NCI-H2196 (cell line): ENCODE data around the gene MLLT1.

ENCODE experiments used
- DNase-seq: peaks from one replicate; lab custom pipeline; 2025; ENCODE audit not compliant: unreplicated experiment; lab: John Stamatoyannopoulos, UW

Gene MLLT1

DNA sequence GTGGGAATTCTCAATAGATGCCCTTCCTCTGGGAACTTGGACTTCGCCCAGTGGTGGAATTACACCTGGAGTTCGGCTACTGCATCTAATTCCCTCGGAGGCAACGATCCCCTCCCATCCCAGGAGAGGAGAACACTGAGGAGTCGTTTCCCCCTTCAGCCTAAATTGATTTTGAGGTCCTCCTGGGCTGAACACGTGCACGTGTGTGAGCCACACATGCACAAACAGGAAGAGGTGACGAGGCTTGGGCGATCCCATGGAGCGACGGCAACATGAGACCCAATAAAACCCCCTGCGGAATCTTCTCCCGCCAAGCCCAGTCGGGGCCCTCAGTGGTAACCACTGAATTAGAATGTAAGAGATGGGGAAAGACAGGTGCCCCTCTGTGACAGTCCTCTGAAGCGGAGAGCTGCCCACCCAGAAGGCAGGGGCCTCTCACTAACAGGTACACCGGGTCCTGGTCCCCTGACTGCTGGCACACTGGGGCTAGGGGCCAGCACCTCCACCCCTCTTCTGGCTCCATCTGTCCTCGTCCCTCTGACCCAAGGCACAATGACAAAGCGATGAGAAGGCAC is 4.5 kb downstream of the MLLT1 start:
- no peak for DNase-seq

DNA sequence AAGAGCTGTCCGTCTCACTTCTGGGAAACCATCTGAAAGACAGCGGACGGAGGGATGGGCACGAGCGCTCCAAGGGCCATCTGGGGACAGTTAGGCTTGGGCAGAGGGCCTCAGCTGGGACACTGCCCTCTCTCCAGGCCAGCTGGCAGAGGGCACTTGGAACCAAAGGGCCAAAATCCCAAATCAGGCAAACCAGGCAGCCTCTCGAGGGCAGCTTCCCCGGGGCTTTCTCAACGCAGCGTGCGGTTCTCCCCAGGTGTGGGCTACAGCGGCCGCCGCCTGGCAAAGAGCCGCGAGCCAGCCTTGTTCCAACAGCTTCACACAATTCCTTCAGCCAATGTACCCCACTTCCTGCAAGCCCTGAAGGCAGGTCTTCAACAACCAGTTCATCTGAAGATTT is 5.0 kb downstream of the MLLT1 start:
- no peak for DNase-seq

DNA sequence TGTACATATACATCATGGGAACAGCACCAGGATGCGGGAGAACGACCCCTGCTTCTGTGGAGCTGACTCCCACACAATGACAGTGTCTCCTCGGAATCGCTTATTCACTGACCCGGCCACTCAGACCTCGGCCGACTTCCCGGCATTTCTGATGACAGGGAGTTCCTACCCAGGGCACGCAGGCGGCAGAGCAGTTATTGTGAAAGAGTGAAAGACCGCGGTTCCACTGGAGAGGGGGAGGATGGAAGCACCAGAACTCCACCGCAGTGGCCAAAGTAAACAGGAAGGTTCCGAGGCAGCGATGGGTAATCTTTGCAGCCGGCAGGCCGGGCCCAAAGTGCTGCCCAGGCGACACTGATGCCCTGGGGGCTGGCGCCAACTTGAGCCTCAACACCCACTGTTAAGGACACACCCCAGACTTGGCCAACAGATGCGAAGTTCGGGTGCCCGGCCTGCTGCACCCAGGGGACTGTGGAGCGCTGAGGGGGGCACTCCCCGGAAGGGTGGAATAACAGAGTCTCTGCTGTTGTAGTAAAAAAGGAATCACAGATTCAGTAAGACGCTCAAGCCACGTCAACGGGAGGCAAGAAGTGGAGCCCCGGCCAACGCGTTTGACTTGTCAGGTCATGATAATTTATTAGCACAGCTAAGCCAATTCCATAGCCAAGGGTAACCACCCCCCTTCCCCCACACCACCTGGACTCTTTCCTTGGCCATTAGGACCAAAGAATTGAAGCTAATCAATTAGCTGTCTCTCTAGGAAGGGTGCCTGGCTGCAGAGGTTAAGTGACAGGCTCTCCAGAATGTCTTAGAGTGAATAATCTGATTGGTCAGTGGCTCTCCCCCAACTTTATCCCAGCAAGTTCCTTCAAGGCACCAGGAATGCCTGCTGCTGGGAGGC is 5.8 kb downstream of the MLLT1 start:
- DNase-seq, result peak; percentile 68

DNA sequence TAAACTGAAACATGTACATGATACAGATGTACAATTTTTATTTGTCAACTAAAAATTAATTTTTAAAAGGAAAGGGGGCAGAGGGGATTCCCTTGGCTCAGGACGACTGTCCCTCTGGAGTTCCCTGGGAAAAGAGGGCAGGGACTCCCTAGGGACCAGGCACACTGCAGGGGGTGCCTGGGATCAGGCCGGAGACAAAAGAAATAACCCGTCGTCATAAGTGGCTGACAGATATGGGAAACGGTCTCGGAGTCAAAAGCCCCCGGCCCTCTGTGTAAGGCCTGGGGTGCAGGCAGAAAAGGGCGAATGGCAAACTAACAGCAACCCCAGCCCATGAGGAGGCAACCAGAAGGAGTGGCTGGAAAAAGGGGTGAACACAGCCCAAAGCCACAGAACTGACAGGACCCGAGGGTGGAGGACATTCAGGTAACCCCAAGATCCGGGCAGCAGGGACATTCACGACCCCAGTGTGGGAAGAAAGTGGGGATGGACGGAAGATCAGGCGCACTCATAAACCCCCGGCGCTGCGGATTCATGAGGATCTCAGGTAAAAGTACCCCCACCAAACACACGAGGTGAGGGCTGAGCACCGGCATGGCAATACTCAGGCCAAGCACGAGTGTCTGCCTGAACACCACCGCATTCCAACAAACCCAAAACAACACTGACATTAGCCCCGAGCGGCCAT is 6.7 kb downstream of the MLLT1 start:
- no peak for DNase-seq

DNA sequence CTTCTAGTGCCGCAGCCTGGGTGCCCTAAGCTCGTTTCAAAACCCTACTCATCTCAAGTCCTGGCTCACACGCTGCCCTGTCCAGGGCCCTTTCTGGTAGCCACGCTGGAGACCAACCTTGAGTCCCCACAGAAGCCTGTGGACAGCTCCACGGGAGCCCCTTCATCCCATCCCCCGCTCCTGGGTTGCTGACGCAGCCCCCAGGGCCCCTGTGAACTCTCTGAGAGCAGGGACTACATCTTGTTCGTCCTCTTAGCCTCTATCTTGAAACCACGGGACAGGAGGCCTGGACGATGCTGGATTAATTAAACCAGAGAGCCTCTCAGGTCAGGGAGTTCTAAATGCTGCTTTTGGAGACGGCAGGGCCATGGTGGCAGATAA is 7.4 kb downstream of the MLLT1 start:
- no peak for DNase-seq

DNA sequence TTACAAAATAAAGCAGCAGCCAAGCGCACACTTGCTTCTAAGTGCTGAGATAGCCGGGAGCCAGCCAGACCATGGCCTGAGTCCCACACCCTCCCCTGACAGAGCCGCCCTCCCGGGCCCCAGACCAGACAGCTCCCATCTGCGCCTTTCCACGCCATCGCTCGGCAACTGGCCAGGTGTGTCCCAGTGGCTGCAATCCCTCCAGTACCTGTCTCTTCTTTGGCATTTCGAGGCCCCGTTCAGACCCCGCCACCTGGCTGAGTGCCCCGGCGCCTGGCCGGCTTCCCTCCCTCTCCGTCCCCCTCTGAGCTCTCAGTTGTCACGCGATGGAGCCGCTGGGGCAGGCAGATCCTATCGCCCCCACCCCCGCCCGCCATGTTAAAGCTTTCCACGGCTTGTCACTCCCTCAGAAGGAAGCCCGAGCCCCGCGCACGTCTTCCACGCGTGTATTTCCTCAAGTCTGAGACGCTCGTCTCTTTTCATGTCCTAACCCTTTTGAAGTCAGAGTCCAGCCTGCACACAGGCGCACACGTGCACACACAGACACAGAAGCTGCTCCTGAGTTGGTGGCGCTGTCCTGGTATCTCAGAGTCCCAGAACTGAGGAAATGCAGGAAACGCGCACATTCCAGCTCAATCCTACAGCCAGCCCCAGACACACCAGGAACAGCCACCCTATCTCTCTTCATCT is 7.9 kb downstream of the MLLT1 start:
- DNase-seq, result peak; percentile 75

DNA sequence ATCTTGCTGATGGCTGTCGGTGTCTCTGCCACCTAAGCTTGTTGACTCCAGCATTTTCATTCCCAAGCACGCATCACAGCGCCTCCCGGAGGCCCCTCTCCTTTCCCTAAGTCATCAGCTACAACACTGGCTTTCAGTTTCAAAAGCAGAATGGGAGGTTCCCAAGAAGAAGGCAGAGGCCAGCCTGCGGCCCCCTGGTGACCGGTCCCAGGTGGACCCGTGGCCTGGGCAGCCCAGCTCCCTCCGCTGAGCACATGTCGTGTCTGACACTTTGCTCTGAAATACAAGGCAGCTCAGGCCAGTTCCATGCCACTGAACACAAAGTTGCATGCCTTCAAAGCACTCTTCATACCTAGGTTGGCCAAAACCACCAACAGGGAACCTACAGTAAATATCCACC is 8.5 kb downstream of the MLLT1 start:
- DNase-seq, result no peak

DNA sequence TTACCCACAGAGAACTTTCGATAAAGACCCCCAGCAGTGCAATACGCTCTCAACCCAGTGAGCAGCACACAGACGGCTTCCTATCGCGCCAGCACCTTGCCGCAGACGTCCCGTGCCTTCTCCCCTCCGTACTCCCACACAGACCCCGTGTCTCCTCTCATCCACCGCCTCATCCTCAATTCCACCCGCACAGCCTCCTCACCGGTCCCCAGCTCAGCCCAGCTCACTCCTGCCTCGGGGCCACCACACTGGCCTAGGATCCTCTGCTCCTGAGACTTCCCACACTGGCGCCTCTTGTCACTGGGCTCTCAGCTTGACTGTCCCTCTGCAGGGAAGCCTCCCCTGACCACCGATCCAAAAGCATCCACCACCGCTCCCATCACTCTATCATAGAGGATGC is 9.0 kb downstream of the MLLT1 start:
- no peak for DNase-seq

DNA sequence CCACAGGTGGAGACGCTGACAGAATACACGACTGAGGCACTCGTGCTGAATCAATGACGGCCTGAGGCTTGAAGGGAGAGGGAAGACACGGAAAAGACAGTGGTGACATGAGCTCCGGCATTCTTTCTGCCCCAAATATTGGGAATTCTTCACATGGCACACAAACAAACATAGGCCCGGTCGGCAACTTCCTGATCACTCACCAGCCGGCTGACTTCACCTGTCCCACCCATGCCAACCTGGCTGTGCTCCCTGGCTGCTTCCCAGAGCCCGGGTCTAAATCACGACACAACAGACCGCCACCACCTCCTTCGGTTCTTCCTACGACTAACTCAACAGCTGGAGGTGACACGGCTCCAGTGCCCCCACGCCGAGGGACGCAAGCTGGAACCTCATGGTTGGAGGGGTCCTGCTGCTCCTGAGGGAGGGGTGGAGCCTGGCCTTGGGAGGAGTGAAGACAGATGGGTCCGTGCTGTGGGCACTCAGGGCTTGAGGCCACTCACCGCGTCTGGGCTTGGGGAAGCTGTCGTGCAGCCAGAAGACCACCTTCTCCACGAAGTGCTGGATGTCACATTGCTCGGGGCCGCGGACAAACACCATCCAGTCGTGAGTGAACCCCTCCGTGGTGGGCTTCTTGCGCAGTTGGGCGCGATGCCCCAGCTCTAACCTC is 9.6 kb downstream of the MLLT1 start:
- no peak for DNase-seq

DNA sequence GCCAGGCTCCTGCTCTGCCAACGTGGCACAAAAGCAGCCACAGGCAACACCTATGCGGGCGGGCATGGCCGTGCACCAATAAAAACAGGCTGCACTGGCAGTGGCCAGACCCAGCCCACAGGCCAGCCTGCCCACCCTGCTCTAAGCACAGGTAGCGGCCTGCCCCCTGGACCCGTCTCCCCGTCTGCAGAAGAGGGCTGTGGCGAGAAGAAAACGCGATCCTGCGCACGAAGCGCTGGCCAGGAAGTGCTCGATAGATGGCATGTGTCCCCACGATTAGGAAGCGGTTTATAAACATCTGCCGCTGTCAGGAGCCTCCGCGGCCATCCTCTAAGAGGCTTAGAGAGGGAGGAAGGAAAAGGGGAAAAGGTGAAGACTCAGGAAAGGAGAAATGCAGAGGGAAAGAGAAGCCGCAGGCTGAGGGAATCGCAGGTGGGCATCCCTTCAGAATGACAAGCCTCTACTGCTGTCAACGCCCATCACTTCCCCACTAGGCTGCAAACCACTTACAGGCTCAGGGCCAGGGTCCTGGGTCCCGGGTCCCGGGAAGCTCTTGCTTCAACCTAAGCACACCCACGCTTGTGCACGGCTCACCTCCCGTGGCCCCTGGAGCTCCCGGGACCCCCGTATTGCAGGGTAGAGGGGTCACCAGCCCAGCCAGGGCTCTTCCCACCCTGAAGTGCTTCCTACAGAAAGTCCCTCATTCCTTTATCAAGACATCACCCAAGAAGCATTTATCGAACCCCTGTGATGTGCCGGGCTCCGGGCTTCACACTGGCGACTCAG is 10.5 kb downstream of the MLLT1 start:
- DNase-seq, result no peak

DNA sequence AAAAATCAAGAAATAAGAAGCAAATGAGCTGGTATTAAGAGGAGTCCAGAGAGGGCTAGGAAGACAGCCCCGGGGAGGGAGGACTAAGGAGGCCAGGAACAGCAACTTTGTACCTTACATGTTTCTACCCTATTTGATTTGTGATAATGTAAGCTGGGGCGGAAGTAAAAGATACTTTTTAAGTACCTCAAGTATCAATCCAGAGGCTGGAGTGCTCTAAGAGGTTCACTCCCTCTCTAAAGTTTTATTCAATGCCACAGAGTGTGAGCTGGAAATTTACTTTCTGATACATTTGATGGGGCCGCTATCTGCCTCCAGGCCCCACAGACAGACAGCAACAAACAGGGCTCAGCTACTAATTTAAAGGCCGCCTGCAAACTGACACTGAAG is 11.4 kb downstream of the MLLT1 start:
- no peak for DNase-seq

DNA sequence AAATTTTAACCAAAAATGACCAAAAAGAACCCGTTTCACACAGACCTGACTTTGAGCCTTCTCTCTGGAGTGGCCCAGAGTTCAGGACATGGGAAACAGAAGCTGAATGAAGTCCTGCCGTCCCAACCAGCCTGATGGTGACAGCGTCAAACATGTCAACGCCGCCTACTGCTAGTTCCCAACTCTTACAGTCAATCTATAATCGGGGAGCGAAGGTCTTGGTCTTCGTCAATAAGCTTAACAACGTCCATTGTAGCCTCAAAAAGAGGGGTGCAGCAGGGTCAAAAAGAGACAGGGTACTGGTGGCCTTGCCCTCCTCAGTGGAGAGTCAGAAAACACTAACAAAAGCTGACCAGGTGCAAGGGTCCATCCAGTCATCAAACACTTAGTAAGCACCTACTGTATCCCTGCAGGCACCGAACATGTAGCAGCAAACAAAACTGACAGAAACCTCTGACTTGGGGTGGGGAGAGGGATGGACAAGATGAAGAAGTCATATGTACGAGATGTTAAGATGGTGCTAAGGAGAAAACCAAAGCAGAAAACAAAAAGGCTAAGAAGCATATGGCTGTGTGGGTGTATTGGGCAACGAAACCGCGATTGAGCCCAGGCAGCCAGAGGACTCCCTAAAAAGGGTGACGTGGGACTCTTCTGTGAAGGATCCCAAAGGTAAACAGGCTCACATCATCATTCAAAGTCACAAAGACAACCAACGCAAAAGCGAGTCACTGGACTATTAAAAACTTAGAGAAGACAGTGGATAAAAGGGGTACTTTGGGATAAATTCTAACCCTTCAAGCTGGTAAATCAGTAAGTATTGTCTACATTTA is 12.0 kb downstream of the MLLT1 start:
- no peak for DNase-seq

DNA sequence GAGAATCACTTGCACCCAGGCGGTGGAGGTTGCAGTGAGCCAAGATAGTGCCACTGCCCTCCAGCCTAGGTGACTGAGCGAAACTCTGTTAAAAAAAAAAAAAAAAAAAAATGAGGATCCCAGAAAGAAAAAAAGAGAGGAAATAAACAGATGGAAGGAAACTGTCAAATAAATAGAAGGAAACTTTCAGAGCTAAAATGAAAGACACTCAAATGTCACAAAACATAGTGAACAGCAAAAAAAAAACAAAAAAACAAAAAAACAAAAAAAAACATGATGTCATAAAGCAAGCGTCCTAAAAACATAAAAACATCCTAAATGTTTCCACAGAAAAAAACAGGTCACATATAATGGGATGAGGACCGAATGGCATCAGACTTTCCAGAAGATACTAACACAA is 15.0 kb downstream of the MLLT1 start:
- DNase-seq, result no peak

DNA sequence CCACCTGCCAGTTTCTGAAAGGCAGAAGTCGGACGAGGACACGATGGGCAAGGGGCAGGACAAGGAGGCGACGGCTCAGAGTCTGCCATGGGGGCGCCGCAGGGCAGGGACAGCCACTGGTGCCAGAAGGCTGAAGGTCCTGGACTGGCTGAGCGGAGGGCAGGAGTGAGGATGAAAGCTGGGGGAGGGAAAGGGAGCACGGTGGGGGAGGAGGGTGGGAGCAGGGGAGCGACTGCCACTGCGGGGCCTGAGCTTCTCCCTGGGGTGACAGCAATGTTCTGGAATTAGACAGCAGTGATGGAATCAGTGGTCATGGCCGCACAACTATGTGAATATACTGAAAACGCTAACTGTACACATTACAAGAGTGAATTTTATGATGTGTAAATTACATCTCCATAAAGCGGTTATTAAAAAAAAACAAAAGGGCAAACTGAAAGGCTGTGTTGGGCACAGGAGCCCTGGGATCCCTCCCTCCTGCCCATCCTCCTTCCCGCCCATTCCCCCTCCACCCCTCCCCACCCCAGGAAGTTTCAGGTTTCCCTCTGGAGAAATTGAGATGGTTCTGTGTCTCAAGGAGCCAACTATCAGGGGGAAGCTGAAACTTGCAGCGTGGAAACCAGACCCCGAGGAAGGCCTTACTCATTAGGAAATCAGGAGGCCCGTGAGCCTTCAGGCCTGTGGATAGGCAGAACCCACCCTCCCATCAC is 15.9 kb downstream of the MLLT1 start:
- no peak for DNase-seq

DNA sequence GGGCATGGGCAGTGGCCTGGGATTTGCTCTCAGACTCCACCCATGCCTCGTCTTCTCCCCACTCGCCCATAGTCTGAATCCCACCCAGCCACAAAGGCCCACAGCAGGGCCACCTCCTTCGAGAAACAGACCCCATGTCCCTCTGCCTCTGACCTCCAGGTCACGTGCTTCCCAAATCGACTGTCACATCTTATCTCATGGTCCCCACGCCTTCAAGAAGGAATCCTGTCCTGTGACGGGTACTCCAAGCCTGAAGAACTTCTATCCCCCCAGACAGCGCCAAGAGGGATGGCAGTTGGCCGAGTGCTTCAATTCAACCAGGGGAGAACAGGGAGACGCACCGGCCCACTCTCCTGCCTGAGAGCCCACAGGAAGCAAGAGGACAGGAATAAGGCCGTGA is 16.5 kb downstream of the MLLT1 start:
- no peak for DNase-seq

DNA sequence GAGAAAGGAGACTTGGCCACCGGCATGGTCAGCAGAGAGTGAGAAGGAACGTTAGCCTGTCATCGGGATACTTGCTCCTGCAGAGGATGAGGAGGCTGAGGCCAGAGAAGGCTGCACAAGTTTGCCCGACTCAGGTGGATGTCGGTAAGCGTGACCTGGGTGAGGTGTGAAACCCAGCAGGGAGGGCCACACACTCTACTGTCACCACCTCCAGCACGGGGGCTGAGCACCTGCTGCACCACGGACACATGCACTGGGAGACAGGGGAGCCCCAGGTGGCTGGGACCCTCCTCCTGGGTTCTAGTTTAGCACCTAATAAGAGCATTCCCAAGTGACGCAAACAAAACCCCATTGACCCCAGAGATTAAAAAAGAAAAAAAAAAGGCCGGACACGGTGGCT is 17.3 kb downstream of the MLLT1 start:
- DNase-seq, result no peak

DNA sequence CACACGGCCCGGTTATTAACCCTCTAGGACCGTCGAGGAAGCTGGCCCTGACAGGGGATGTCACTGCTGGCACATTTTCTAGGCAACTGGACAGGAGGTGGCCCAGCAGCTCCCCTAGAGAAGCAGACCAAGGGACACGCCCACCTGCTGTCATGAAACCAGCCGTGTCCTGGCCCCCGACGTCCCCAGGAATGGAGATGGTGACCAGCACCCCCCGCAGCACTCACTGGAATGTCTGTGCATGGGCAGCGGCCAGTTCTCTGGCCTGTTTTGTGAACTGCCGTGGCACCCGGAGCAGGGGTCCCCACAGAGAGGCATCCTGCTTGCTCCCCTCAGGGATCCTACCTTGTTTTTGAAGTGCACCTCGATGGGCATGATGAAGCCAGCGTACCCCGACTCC is 17.9 kb downstream of the MLLT1 start:
- no peak for DNase-seq

DNA sequence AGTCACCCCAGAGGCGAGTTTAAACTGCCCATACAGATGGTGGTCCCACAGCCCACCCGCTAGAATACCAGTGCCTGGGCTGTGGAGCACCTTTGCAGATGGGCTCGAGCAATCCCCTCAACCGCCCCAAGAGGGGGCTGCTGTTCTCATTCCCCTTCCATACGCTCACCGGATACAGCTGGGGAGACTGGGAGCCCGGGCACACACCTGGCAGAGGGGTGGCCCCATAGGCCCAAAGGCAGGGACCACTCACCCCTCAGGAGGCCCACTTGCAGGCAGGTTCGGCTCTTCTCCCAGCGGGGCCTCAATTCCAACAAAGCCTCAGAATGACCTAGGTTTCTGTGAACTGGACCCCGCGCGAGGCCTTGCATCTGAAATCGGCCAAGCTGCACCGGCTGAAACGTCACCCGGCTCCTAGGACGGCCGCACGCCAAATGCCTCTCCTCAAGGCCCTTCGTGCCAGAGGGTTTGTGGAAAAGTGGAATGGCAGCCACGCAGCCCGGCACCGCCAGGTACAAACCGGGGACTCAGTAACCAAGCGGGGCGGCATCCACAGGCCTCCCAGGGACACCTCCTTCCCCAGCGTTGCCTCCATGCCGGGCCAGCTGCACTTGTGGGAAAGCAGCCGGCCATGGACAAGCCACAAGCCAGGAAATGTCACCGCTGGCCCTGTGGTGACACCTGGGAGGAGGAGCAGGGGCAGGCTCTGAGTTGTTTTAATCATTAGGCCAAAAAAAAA is 18.7 kb downstream of the MLLT1 start:
- peak; percentile 15 for DNase-seq
